NCI-H1092 (cell line): ENCODE results near the gene C18orf63.

Experiments
- DNase-seq: peaks from one replicate; lab custom pipeline; 2025; lab: John Stamatoyannopoulos, UW

C18orf63 gene

DNA sequence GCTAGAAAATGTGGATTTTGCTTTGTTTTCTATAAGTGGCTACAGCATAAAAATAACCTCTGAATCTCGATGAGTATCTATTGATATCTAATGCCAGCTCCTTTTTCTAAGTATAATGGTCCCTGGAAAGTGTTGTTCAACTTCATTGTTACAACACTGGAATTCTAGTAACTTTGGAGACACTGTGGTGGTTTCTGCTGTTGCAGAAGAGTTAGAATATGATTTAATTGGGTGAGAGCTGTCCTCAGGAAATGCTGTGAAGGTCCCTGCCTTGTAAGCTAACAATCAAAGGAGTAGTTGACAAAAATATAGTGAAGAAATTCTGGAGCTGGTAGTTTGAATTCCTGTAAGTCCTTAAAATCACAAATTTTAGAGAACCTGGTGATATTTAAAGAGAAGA is 62.1 kb downstream of the C18orf63 start:
- no peak for DNase-seq

DNA sequence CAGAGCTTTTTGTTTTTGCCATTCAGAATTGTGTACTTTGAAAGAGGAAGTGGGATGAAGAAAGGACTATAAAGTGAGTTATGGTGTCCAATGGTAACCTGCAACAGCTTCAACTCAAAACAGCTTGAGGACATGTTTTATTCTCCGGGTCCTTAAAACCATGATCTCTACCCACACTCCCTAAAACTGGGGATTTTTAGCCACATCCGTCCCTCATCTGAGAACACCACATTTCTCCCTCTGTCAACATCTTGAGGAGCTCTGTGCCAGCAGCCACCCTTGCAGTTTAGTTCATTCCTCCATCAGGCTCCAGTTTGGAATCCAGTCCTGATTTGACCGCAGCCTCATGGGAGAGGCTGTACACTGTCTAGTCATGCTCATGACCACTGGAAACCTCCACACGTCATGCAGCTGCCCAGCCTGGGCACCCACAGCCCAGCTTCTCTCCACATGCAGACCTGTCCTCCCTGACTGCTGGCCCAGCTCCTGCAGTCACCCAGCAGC is 62.6 kb downstream of the C18orf63 start:
- DNase-seq: no peak

DNA sequence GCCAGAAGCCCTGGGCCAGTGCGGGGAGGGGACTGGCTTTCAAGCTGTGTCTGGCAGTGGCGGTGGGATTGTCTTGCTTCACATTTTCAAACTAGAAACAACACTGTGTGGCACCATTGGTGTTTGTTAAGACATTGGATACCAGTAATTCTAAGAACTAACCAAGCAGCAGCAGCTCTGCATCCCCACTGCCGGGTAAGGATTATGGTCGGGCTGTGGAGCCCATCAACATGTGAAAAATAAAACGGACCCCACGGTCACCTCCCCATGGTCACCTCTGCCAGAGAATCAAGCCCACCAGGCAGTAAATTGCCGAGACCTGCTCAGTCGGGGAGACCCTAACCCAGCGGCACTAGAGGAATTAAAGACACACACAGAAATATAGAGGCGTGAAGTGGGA is 65.3 kb downstream of the C18orf63 start:
- DNase-seq: no peak

DNA sequence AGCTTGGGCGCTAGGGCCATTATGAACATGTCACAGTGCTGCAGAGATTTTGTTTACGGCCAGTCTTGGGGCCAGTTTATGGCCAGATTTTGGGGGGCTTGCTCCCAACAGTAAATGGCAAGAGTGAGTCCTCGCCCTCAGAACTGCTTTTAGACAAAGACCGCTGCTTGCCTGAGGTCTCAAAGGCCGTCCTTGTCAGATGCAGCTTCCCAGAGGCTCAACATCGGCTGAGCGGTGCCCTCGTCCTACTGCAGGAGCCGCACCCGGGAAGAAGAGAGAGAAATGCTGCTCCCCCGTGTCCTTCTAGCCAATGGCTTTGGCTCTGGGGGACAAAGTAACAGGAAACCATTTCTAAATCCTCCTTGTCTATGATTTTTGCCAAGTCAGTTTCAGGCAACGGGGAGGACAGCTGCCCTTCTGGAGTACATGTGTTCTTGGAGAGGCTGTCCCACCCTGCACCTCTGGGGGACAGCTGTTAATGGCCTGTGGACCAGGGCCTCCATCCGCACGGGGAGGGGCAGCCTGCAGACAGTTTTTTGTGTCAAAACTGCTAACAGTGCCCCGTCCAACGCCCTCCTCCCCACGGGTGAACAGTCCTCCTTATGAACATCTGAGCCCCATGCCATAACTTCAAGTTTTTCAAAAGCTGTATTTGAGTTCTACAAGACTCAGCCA is 66.1 kb downstream of the C18orf63 start:
- no peak for DNase-seq

DNA sequence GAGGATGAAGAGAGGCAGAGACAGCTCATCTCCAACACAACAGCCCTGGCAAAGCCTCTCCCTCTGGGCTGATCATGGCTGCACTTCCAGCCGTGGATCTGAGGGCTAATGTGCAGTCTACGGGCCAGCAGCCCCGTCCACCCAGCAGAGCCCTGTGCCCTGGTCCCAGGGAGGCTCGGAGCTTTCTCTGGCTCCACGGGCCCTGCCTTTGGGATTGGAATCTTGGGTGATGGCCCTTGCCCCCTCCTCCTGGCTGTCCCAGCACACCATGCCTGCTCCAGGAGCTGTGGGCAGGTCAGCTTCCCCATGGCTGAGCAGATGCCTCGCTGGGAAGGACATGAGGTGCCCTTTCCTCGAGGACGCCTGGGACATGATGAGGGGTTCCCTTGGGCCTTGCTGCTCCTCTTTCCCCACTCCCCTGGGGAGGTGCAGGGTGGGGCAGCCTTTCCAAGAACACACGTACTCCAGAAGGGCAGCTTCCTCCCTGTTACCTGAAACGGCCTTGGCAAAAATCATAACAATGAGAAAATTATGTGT is 66.9 kb downstream of the C18orf63 start:
- DNase-seq: no peak

DNA sequence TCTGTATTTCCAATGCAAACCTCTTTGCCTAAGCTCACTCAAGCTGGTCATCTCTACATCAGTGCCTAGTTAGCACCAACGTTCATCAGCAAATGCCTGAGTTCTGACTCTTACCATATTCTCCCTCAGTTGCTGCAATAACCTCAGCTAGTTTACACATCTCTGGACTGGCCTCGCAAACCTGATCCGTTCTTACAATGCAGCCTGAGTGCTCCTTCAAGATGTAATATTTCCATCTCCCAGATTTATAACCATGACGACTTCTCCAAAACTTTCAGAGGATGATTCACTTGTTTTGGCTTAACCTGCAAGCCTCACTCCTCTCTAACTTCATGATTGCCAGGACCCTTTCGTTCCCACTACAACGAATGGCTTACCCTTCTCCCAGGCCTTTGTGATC is 71.7 kb downstream of the C18orf63 start:
- no peak for DNase-seq

DNA sequence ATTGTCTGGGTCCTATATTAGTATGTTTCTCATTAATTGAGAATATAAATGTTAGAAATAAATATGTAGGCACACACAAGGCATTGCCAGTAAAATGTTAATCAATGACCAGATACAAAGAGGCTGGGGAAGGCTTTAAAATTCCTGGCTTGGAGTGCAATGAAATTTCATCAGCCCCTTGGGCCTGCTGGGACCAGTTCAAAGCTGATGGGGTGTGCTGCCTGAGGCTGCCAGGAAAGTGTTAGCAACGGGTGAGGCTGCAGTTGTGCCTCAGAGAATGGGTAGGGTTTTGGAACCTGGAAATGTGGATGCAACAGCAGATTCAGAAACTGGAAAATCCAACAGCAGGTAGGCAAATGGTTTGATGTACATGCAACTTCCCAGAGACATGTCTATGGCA is 72.6 kb downstream of the C18orf63 start:
- no peak for DNase-seq

DNA sequence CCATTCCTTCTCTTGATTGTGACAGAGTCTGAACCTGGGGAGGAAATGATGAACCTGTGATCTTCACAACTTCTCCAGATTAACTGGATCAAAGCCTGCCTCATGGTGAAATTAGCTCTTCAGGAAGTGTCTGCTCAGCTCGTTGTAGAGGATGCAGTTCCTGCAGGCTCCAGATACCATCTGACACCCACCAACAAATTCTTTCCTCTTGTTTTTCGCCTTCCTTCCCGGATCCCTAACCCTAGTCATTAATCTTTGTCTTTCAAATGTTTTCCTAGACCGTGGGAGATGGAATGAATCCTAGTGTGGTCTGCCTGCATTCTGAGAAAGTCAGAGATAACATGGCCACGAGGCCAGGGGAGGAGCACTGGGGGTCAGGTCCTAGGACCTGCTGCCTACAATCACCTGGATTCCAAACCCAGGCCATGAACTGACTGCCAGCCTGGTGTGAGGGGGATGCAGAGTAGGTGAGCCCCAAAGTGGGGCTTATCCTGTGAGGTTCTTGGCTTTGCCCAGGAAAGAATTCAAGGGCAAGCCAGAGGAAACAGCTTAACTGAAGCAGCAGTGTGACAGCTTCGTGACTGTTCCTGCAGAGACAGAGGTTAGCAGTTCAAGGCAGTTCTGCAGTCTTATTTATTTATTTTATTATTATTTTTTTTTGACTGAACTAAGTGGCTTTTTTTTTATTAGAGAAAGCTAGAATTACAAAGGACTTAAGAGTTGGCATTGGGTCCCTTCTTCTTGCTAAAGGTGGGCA is 73.7 kb downstream of the C18orf63 start:
- DNase-seq: no peak

DNA sequence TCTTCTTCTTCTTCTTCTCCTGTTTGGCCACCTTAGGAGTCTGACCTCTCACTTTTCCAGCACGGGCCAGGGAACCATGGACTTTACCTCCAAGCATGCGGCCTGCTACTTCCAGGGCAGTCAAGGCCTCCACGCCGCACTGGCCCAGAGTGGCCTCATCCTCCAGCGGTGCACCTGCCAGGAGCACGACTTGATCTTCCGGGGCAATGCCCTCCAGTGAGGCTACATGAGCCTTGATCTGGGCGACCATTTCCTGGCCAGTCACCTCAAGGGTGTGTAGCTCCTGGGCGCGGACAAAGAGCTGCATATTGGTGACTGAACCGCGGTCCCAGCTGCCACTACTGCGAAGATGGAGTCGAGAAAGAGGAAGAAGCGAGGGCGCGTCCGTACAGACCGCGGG is 74.4 kb downstream of the C18orf63 start:
- DNase-seq: no peak

DNA sequence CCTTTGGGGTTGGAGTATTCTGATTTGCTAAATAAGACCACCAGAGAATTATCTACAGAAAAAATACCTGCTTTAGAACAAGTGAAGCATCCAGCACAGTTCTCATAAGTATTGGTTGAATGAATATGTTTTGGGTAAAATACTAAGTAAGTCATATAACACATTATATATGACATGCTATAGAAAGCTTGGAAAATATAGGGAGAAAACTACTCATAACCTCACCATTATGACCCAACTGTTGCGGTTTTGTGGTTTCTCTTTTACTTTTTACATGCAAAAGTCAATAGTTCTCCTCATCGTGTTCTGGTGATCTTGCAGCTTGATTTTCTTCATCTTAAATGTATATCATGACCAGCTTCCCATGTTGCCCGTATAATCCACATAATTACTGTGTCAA is 75.3 kb downstream of the C18orf63 start:
- DNase-seq: no peak

DNA sequence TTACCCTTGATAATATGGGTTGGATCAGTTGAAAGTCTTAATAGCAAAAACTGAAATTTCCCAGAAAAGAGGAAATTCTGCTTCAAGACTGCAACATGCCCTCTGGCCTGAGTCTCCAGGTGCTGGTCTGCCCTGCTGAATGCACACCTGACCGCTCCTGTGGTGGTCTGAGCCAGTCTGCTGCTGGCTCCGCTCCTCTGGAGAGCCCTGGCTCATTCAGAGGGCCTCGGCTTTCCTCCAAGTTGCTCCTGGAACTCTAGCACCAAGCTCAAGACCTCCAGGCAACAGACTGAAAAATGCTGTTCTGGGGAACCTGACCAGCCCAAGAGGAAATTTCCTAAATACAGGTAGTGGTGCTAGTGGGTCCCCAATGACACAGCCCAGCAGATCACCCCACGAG is 76.7 kb downstream of the C18orf63 start:
- no peak for DNase-seq

DNA sequence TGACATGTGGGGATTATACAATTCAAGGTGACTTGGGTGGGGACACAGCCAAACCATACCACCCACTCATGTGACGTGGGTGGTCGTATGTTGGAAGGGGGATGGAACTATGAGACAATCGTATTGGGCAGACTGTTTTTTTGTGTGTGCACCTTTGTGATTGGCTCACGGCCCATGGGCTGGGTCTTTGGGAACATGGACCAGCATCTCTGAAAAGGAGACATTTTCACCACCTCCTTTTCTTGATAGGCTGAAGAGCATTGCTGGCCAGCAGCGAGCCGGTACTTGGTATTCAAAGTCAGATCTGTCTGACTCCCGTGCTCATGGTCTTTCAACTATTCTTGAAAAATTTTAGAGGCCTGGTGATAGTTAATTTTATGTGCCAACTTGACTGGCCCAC is 79.4 kb downstream of the C18orf63 start:
- no peak for DNase-seq

DNA sequence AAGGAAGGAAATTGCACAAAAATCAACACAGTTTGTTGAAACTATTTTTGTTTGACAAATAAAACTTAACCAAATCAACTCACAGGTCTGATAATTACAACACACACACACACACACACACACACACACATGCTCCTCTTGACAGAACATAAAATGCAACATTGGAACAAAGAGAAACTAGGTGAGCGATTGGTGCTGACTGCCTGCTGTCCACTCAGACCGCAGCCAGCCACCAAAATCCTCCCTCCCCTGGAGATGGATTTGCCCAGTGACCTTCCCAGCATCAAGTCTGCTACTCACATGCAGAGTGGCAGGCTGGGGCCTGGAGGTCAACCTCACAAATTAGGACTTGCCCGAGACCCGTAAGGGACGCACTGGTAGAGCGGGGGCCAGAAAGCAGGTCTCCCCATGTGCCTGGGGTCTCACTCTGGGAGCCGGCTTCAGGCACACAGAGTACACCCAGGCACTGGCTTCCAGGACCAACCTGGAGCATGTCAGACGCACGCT is 80.1 kb downstream of the C18orf63 start:
- no peak for DNase-seq

DNA sequence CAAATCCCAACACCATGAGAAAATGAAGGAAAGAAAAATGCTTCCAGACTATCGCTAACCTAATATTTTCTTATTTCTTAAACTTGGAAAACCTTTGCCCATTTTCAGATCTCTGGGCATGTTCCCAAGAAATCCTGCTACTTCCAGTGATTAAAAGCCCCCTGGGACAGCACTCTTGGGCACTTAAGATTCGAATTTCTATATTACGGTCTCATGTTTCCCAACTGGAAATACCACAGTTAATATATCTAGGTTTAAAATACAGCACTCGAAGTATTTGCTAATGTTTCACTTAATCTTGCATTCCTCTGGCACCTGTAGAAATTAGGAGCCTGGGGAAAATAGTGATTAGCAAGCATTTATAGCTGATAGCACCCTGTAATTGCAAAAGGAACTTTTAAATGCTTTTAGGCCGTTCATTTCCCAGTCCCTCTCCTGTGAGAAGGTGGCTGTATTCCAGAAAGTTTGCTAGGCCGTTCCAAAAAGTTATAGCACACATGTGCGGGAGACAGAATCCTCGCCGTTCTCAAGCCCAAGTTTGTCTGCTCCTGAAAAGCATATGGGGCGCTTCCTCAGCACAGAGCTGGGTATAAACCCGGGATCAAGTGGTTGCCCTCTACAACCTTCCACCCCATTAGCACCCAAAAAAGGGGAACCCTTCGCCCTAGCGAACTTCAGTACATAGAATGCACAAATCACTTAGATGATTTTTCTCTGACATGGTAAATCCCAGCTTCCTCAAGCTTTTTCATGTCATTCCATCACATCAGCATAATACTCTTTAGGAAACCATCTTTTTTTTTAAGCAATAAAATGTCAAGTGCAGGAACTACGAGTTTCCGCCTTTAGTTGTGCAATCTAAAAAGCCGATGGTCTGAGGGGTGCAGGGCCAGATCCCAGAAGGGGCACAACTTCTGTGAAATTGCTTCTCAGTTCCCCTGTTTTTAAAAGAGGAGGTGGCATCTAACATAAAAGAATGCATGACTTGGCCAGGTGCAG is 80.8 kb downstream of the C18orf63 start:
- DNase-seq: no peak

DNA sequence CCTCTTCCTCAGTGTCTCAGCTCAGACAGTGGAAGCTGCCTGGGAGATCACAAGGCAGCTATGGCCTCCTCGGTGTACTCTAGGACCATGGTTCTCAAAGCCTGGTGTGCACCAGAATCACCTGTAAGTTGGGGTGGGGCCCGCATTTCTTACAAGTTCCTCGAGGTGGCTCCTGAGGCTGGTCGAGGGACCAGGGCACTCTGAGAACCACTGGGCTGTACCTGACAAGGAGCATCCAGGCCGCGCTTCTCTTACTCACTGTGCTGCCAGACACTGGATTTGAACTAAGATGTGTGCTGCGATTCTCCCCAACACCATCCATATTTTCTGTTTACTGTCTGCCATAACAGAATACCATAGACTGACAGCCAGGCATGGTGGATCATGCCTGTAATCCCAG is 81.9 kb downstream of the C18orf63 start:
- DNase-seq: no peak

DNA sequence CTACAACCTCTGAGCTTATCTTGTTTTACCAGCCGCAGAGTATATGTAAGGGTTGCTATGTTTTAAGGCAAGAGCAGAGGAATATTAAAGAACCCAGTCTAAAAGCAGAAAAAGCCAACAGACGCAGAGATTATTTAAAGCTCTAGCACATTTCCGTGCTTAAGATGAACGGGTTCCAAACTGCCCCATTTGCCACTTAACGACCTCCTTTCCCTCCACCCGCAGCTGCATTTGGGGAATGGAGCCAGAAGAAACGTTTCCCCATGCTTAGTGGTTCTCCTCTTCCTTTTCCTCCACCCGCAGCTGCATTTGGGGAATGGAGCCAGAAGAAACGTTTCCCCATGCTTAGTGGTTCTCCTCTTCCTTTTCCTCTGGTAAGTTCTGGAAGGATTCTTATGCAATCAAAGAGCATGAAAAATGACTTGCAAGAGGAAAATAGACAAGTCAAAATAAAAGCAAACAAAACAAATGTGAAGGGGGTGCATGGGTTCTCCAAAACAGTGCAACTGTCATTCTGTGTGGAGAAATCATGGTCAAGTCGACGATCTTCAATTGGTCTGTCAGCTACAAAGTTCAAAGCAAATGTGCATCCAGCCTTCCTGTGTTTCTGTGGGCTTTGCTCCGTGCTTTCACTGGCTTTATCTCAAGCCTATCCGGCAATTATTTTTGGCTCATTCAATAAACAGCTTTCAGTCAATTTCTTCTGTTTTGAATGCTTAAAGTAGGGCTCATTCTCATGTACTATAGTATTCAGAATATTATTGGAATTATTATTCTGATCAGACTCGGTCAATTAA is 83.7 kb downstream of the C18orf63 start:
- DNase-seq: no peak

DNA sequence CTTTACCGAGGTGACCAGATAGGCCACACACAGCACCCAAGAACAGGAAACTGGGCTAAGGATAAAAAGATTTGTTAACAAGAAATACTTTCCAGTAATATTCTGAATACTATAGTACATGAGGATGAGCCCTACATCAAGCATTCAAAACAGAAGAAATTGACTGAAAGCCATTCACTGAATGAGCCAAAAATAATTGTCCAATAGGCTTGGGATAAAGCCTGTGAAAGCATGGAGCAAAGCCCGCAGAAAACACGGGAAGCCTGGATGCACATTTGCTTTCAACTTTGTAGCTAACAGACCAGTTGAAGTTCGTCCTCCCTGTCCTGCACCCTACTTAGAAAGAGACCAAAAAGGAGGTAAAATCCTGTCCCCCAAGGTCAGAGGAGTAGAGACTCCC is 85.2 kb downstream of the C18orf63 start:
- DNase-seq: no peak

DNA sequence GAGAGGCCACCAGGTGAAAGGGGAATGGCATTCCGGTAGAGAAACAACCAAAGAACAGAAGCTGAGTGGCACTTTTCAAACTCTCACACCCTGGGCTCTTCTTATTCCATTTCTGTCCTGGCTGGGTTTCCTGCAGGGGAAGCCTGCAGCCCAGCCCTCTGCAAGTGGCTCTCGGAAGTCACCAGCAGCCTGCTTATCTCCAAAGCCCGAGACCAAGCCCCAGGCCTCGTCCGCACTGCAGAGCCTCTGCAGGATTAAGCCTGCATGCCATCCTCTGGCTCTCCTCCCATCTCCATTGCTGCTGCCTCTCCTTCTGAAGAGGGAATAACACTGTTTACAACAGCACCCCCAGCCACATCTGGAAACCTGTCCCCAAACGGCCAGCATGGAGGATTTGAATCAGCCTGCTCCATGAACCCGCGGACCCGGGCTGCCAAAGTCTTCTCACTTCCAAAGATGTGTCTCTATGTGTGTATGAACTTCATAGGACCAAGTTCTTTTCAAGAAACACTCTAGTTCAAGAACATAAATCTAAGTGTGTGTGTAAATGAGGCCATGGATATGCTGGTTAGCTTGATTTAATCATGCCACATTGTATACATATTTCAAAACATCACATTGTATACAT is 87.3 kb downstream of the C18orf63 start:
- no peak for DNase-seq

DNA sequence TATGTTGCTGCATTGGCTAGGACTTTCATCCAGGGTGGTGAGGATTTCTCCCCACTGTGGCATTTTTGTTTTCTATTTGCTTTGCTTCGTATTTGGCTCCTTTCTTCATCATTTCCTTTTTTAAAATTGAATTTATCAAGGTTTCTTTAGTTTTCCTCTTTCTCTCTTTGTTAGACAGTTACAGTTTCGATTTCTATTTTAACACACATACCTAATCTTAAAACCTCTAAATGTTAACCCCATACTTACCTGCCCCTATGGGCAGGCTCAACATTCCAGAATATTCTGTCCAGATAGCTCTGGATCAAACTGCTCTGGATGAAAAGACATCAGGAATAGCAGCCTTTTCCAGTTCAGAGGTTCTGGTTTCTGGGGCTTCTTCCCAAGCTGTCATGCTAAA is 92.2 kb downstream of the C18orf63 start:
- DNase-seq: no peak
